ENCODE data around the gene CD28.

- TF ChIP-seq CTCF (IDR thresholded peaks at IDR 0.05) (no peak), MAX (IDR thresholded peaks at IDR 0.05) (no peak), BCL3 (IDR thresholded peaks at IDR 0.05) (no peak), USF2 (IDR thresholded peaks at IDR 0.05) (no peak)
These were observed 16.9 kb upstream of the CD28 start for GRCh38 chr2:203689426-203690116.
